ENCODE results near the gene ISX.

ISX gene

GRCh38 chr22:35053060-35053835 lies 12.7 kb upstream of the ISX start:
- DNase-seq: no peak

GRCh38 chr22:35054064-35054463 lies 11.9 kb upstream of the ISX start:
- DNase-seq: no peak

- no peak for DNase-seq
Measured at GRCh38 chr22:35056486-35056885, 9.5 kb upstream of the ISX start.

GRCh38 chr22:35057155-35057554 lies 8.8 kb upstream of the ISX start:
- DNase-seq: no peak

GRCh38 chr22:35059632-35060031 lies 6.3 kb upstream of the ISX start:
- DNase-seq: no peak

- no peak for DNase-seq
Measured at GRCh38 chr22:35064664-35065063, 1.3 kb upstream of the ISX start.

GRCh38 chr22:35065183-35065582 lies 775 bp upstream of the ISX start:
- DNase-seq: no peak

GRCh38 chr22:35066768-35067167 lies 810 bp downstream of the ISX start:
- no peak for DNase-seq

GRCh38 chr22:35069541-35069940 lies 3.6 kb downstream of the ISX start:
- DNase-seq: no peak

- no peak for DNase-seq
Measured at GRCh38 chr22:35070451-35071093, 4.6 kb downstream of the ISX start.

GRCh38 chr22:35071784-35072183 lies 5.8 kb downstream of the ISX start:
- DNase-seq: no peak

- no peak for DNase-seq
Measured at GRCh38 chr22:35072925-35073324, 7.0 kb downstream of the ISX start.

- DNase-seq: no peak
Measured at GRCh38 chr22:35074583-35074982, 8.6 kb downstream of the ISX start.

GRCh38 chr22:35076630-35077029 lies 10.7 kb downstream of the ISX start:
- DNase-seq: no peak

GRCh38 chr22:35085621-35086020 lies 19.7 kb downstream of the ISX start:
- no peak for DNase-seq

- DNase-seq: no peak
Measured at GRCh38 chr22:35089139-35089538, 23.2 kb downstream of the ISX start.

GRCh38 chr22:35092406-35092805 lies 26.4 kb downstream of the ISX start:
- DNase-seq: no peak

- no peak for DNase-seq
Measured at GRCh38 chr22:35098921-35099320, 33.0 kb downstream of the ISX start.

GRCh38 chr22:35099883-35100282 lies 33.9 kb downstream of the ISX start:
- no peak for DNase-seq

GRCh38 chr22:35102663-35103062 lies 36.7 kb downstream of the ISX start:
- no peak for DNase-seq

GRCh38 chr22:35103761-35104160 lies 37.8 kb downstream of the ISX start:
- DNase-seq: no peak

GRCh38 chr22:35104491-35104890 lies 38.5 kb downstream of the ISX start:
- DNase-seq: no peak

- no peak for DNase-seq
Measured at GRCh38 chr22:35109616-35110015, 43.7 kb downstream of the ISX start.

- DNase-seq: no peak
Measured at GRCh38 chr22:35111244-35111643, 45.3 kb downstream of the ISX start.

- DNase-seq: no peak
Measured at GRCh38 chr22:35113341-35113740, 47.4 kb downstream of the ISX start.

Data from DMS79 (cell line).